RWPE2 (cell line): ENCODE data around the gene EIF4E2.

Source experiments
- ATAC-seq: fragments of 200-7000 bp; cut with Tn5 transposase; 3 replicates; pipeline ENCODE4 v1.9.1; 2021; ENCODE audit warnings: low read depth
- DNase-seq: peaks from one replicate; pipeline ENCODE4 v3.0.0-alpha.2; 2020; ENCODE audit warnings: low spot score
- H3K27ac ChIP-seq: fragments of 450-650 bp; 2 replicates; pipeline ENCODE4 v1.5.1; 2017; ENCODE audit warnings: mild to moderate bottlenecking; ENCODE audit not compliant: poor library complexity, severe bottlenecking
- H3K27me3 ChIP-seq: fragments of 250-450 bp; sonication (Bioruptor Pico); 2 replicates; pipeline ENCODE4 v1.5.1; 2021; ENCODE audit warnings: mild to moderate bottlenecking, moderate library complexity; ENCODE audit not compliant: insufficient read depth, poor library complexity, severe bottlenecking
- H3K36me3 ChIP-seq: fragments of 250-450 bp; sonication (Bioruptor Pico); 2 replicates; pipeline ENCODE4 v1.5.1; 2020; ENCODE audit warnings: low read depth, mild to moderate bottlenecking, moderate library complexity
- H3K4me1 ChIP-seq: fragments of 250-450 bp; sonication (Bioruptor Pico); 2 replicates; pipeline ENCODE4 v1.5.1; 2021; ENCODE audit warnings: mild to moderate bottlenecking, moderate library complexity; ENCODE audit not compliant: insufficient read depth, poor library complexity, severe bottlenecking
- H3K4me3 ChIP-seq: fragments of 250-450 bp; sonication (Bioruptor Pico); 2 replicates; pipeline ENCODE4 v1.5.1; 2021; ENCODE audit warnings: mild to moderate bottlenecking, moderate library complexity; ENCODE audit not compliant: severe bottlenecking
- H3K9me3 ChIP-seq: fragments of 250-450 bp; sonication (Bioruptor Pico); 2 replicates; pipeline ENCODE4 v1.5.1; 2021; ENCODE audit warnings: mild to moderate bottlenecking, moderate library complexity; ENCODE audit not compliant: severe bottlenecking
- TF ChIP-seq, protein P1 (sequence below): fragments of 450-650 bp; IDR thresholded peaks from one replicate; pipeline ENCODE4 v1.5.1; 2017; ENCODE audit warnings: mild to moderate bottlenecking, moderate library complexity; ENCODE audit not compliant: poor library complexity, severe bottlenecking

The EIF4E2 gene

DNA sequence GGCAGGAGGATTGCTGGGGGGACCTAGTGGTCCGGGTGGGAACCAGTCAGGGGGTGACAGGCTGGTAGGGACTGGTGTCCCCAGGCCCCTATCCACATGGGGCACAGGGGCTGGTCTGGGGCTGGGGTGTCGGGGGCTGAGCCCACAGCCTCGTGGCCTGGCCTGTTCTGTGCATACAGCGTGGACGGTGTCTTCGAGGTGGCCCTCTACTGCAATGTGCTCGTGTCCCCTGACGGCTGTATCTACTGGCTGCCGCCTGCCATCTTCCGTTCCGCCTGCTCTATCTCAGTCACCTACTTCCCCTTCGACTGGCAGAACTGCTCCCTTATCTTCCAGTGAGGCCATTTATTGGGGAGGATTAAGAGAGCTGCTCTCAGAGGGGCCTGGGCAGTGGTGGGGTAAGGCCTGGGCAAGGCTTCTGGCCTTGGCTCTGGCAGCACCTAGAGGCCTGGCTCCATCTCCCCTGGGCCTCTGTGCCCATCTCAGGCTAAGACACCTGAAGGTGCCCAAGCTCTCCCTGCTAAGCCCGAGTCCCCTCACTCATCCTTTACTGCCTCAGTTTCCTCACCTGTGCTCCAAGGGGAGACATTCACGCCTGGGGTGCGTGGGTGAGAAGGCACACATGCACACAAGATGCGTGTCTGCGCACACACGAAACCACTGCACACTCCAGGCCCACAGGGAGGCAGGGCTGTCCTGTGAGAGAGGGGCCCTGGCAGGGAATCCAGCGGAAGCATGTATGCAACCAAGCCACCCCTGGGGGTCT lies 9.1 kb upstream of the EIF4E2 start:
- Histone ChIP-seq H3K4me1 (no peaks in the 10 kb centered on the region), H3K4me3 (no peak overlapping the region), H3K9me3 (no peaks in the 10 kb centered on the region), H3K36me3 (0 out of 2 replicates have a peak, but pooled peaks cover under 1% of the 10 kb centered on the region), H3K27me3 (no peaks in the 10 kb centered on the region), H3K27ac (no peak overlapping the region)
- ATAC-seq (peak; percentile 35), DNase-seq (no peak)
- TF ChIP-seq, protein P1, sequence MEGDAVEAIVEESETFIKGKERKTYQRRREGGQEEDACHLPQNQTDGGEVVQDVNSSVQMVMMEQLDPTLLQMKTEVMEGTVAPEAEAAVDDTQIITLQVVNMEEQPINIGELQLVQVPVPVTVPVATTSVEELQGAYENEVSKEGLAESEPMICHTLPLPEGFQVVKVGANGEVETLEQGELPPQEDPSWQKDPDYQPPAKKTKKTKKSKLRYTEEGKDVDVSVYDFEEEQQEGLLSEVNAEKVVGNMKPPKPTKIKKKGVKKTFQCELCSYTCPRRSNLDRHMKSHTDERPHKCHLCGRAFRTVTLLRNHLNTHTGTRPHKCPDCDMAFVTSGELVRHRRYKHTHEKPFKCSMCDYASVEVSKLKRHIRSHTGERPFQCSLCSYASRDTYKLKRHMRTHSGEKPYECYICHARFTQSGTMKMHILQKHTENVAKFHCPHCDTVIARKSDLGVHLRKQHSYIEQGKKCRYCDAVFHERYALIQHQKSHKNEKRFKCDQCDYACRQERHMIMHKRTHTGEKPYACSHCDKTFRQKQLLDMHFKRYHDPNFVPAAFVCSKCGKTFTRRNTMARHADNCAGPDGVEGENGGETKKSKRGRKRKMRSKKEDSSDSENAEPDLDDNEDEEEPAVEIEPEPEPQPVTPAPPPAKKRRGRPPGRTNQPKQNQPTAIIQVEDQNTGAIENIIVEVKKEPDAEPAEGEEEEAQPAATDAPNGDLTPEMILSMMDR, result no peak

DNA sequence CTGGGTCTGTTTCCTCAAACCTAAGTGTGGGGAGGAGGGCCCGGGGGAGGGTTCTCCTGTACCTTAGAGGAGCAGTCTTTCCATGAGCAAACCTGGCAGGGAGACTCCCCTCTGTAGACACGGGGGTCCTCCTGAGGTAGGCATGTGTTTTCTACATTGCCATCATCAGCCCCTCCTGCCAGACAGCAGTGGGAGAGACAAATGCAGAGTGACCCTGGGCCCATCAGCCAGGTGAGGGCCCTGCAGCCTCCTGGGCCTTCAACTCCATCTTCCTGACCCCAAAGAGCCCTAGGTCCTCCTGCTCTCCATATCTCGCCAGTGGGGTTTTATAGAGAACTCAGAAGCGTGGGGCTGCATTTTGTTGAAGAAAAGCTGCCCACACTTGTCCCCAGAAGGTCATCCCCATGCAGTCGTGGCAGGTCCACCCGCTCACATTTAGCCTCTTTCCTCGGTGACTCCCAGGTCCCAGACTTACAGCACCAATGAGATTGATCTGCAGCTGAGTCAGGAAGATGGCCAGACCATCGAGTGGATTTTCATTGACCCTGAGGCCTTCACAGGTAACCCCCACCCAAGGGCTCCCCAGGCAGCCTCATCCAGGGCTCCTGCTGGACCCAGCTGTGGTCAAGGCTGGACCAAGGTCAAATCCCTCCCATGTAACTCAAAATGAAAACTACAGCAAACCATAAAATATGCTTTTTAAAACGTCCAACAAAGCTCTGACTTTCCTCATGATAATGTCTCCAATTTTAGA lies 8.4 kb upstream of the EIF4E2 start:
- TF ChIP-seq, protein P1, result no peak
- H3K9me3 ChIP-seq, result no peaks in the 10 kb centered on the region
- H3K27me3 ChIP-seq, result no peaks in the 10 kb centered on the region
- no peaks in the 10 kb centered on the region for H3K4me1 ChIP-seq
- no peak overlapping the region for H3K4me3 ChIP-seq
- DNase-seq (no peak), ATAC-seq (no peak)
- no peak overlapping the region for H3K27ac ChIP-seq
- H3K36me3 ChIP-seq, result peaks cover 6% of the 10 kb centered on the region; the same call in 1 of the 2 replicates

DNA sequence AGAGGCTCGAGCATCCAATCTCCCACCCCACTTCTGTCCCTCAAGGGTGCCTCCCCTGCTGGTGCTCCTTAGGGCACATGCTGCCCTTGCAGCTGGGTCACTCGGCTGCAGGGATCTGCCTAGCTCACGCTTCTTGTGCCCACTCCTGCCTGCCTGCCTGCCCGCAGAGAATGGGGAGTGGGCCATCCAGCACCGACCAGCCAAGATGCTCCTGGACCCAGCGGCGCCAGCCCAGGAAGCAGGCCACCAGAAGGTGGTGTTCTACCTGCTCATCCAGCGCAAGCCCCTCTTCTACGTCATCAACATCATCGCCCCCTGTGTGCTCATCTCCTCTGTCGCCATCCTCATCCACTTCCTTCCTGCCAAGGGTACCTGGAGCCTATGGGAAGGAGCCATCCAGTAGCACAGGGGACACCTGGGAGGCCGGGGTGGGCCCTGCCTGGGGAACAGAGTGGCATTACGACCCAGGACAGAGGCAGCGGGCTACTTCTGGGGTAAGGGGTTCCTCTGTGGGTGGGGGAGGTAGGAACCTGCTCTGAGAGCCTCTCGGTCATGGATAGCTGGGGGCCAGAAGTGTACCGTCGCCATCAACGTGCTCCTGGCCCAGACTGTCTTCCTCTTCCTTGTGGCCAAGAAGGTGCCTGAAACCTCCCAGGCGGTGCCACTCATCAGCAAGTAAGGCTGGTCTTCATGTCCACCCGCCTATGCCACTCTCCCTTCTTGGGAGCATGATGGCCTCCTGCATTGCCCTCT lies 7.6 kb upstream of the EIF4E2 start:
- Histone ChIP-seq H3K27me3 (no peaks in the 10 kb centered on the region), H3K27ac (no peak overlapping the region), H3K4me3 (no peak overlapping the region), H3K9me3 (no peaks in the 10 kb centered on the region), H3K4me1 (no peaks in the 10 kb centered on the region), H3K36me3 (peaks cover 11% of the 10 kb centered on the region; the same call in 1 of the 2 replicates)
- ATAC-seq, result no peak
- no peak for DNase-seq
- TF ChIP-seq, protein P1, result no peak

DNA sequence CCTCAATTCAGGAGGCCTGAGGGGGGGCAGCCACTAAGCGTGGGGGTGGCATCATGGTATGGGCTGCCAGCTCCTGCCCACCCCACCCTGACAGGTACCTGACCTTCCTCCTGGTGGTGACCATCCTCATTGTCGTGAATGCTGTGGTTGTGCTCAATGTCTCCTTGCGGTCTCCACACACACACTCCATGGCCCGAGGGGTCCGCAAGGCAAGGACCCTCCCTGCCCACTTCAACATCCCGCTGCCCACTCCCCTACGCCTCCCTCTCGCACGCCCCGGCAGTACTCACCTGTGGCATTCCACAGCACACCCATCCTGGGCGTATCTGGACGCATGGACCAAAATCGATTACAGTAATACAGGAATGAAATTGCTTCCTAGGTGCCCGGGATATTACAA lies 7.0 kb upstream of the EIF4E2 start:
- no peak for DNase-seq
- Histone ChIP-seq H3K36me3 (peaks cover 17% of the 10 kb centered on the region), H3K27me3 (no peaks in the 10 kb centered on the region), H3K4me3 (no peak overlapping the region), H3K9me3 (no peaks in the 10 kb centered on the region), H3K4me1 (no peaks in the 10 kb centered on the region), H3K27ac (no peak overlapping the region)
- no peak for ATAC-seq
- TF ChIP-seq, protein P1, result no peak
